Stimulated activated CD8-positive, alpha-beta memory T cell treated with anti-CD3 and anti-CD28 coated beads, Interleukin-4, amount 100 ng/mL, for 48 hours (primary cell): ENCODE measurements around the gene TPTE.
"Not testable (repeated sequence)": the region's sequence is repeated elsewhere in the genome, so short reads cannot be mapped to it uniquely, and the experiment has no call there.

Experiments used
- DNase-seq: peaks from one replicate; pipeline ENCODE4 v3.0.0-alpha.2; 2020

TPTE gene

GRCh38 chr21:10521091-10521598 is at the start of gene TPTE:
Gene TPTE (plus strand): TSS chr21:10521583. CDS start chr21:10538724, 17,141 bp downstream.
- DNase-seq = no peak

- DNase-seq = not testable (repeated sequence)
These were observed 49.4 kb upstream of the TPTE start for GRCh38 chr21:10471999-10472398.

- DNase-seq = not testable (repeated sequence)
These were observed 43.6 kb upstream of the TPTE start for GRCh38 chr21:10477794-10478193.

GRCh38 chr21:10479875-10480274 is 41.5 kb upstream of the TPTE start:
- not testable (repeated sequence) for DNase-seq

- DNase-seq = not testable (repeated sequence)
These were observed 36.5 kb upstream of the TPTE start for GRCh38 chr21:10484864-10485263.

GRCh38 chr21:10490453-10490852 is 30.9 kb upstream of the TPTE start:
- not testable (repeated sequence) for DNase-seq

- DNase-seq = no peak
These were observed 10.3 kb upstream of the TPTE start for GRCh38 chr21:10511116-10511515.

- not testable (repeated sequence) for DNase-seq
These were observed 4.5 kb upstream of the TPTE start for GRCh38 chr21:10516889-10517288.

- DNase-seq = not testable (repeated sequence)
These were observed 3.5 kb upstream of the TPTE start for GRCh38 chr21:10517904-10518303.

GRCh38 chr21:10521835-10522500 is 585 bp downstream of the TPTE start:
- DNase-seq = not testable (repeated sequence)

- DNase-seq = no peak
These were observed 18.6 kb downstream of the TPTE start for GRCh38 chr21:10539956-10540355.

GRCh38 chr21:10544376-10544775 is 23.0 kb downstream of the TPTE start:
- DNase-seq = not testable (repeated sequence)

- DNase-seq = not testable (repeated sequence)
These were observed 26.5 kb downstream of the TPTE start for GRCh38 chr21:10547868-10548267.

- DNase-seq = not testable (repeated sequence)
These were observed 27.1 kb downstream of the TPTE start for GRCh38 chr21:10548331-10548954.

- not testable (repeated sequence) for DNase-seq
These were observed 49.4 kb downstream of the TPTE start for GRCh38 chr21:10570803-10571202.

GRCh38 chr21:10574531-10575310 is 53.3 kb downstream of the TPTE start:
- DNase-seq = not testable (repeated sequence)

- DNase-seq = no peak
These were observed 53.9 kb downstream of the TPTE start for GRCh38 chr21:10575311-10575667.

- not testable (repeated sequence) for DNase-seq
These were observed 57.5 kb downstream of the TPTE start for GRCh38 chr21:10578910-10579309.

GRCh38 chr21:10589115-10589514 is 67.7 kb downstream of the TPTE start:
- DNase-seq = not testable (repeated sequence)

- not testable (repeated sequence) for DNase-seq
These were observed 85.7 kb downstream of the TPTE start for GRCh38 chr21:10607074-10607473.

GRCh38 chr21:10614285-10614684 is 92.9 kb downstream of the TPTE start:
- not testable (repeated sequence) for DNase-seq

- DNase-seq = not testable (repeated sequence)
These were observed 94.7 kb downstream of the TPTE start for GRCh38 chr21:10616061-10616460.

GRCh38 chr21:10616535-10616934 is 95.2 kb downstream of the TPTE start:
- no peak for DNase-seq
